Gastrocnemius medialis (tissue), 4 donors: ENCODE measurements around the gene CTIF.

ENCODE experiments used
- POLR2A ChIP-seq, 2 donors: fragments of 450-650 bp; IDR thresholded peaks; one replicate each; pipeline ENCODE4 v1.6.1; 2017; ENCODE audit warnings: antibody characterized with exemption in 2 of 2, mild to moderate bottlenecking in 2 of 2, moderate library complexity in 2 of 2
- TF ChIP-seq, protein P1 (sequence below), 5 experiments: fragments of 450-650 bp in 3 of 5; fragments of 200-600 bp in 2 of 5; sonication (generic) in 2 of 5; IDR thresholded peaks in 4 of 5; conservative IDR thresholded peaks in 1 of 5; 1 replicate in 4 of 5; 2 replicates in 1 of 5; pipeline ENCODE4 v1.5.1; 2016 to 2019; ENCODE audit warnings: antibody characterized with exemption in 5 of 5, mild to moderate bottlenecking in 3 of 5, moderate library complexity in 3 of 5

DNA sequence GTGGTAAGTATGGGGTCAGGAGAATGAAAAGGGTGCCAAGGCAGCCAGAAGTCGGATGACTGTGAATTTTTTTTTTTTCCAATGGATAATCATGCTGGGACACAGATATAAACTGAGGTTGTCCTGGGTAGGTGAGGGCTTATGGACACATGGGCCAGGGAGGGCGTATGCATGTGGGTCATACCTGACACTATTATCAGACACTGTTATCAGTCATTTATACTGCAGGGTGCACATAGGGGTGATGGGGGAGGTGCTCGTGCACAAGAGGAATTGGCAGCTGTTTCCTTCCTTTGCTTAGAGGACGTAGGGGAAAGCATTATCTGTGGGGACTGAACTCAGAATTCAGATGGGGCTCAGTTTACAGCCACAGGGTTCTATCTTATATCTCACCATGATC lies 10.1 kb downstream of the CTIF start:
- TF ChIP-seq, protein P1, sequence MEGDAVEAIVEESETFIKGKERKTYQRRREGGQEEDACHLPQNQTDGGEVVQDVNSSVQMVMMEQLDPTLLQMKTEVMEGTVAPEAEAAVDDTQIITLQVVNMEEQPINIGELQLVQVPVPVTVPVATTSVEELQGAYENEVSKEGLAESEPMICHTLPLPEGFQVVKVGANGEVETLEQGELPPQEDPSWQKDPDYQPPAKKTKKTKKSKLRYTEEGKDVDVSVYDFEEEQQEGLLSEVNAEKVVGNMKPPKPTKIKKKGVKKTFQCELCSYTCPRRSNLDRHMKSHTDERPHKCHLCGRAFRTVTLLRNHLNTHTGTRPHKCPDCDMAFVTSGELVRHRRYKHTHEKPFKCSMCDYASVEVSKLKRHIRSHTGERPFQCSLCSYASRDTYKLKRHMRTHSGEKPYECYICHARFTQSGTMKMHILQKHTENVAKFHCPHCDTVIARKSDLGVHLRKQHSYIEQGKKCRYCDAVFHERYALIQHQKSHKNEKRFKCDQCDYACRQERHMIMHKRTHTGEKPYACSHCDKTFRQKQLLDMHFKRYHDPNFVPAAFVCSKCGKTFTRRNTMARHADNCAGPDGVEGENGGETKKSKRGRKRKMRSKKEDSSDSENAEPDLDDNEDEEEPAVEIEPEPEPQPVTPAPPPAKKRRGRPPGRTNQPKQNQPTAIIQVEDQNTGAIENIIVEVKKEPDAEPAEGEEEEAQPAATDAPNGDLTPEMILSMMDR (IDR thresholded peaks at IDR 0.05 in 4 of 5, conservative IDR thresholded peaks at IDR 0.05 in 1 of 5) = no peak
- no peak for TF ChIP-seq POLR2A (IDR thresholded peaks at IDR 0.05)
